ENCODE results near the gene SHQ1. TPM values are rescaled to one million over a fixed set of nuclear protein-coding genes. Genes with fewer than 3 reads are reported as not detected.

Gene SHQ1
- total and polyA plus RNA-seq, 2 donors, result 17.4 to 22.6 TPM

- Histone ChIP-seq H3K9me3 (ENCODE audit: control insufficient read depth in 2 of 2, insufficient read depth in 1 of 2, low read length in 1 of 2) (no peaks in the 10 kb centered on the region), H3K27ac (ENCODE audit: low read depth in 1 of 2, low read length in 1 of 2) (no peak overlapping the region), H3K27me3 (ENCODE audit: control insufficient read depth in 2 of 2, insufficient read depth in 1 of 2, low read length in 1 of 2) (no peaks in the 10 kb centered on the region), H3K4me1 (ENCODE audit: control insufficient read depth in 2 of 2, insufficient read depth in 2 of 2, low read length in 2 of 2) (peaks cover 10 to 15% of the 10 kb centered on the region in 2 donors), H3K36me3 (ENCODE audit: control insufficient read depth in 2 of 2, insufficient read depth in 2 of 2, low read length in 1 of 2) (peaks cover 4 to 10% of the 10 kb centered on the region in 2 donors), H3K4me3 (ENCODE audit: low read length in 2 of 2) (no peak overlapping the region)
- no peak for DNase-seq (ENCODE audit: low read depth in 6 of 9, low spot score in 9 of 9)
- 98% methylated on average over 5 of the region's 5 CpGs for WGBS
These were observed 94.8 kb downstream of the SHQ1 start for GRCh38 chr3:72753495-72753894.

- 91% methylated on average over 4 of the region's 4 CpGs for WGBS
- no peaks in the 10 kb centered on the region for H3K4me1 ChIP-seq (ENCODE audit: control insufficient read depth in 2 of 2, insufficient read depth in 2 of 2, low read length in 2 of 2)
- no peak for DNase-seq (ENCODE audit: low read depth in 6 of 9, low spot score in 9 of 9)
These were observed 97.8 kb downstream of the SHQ1 start for GRCh38 chr3:72750405-72750965.

GRCh38 chr3:72748659-72749058, 99.6 kb downstream of the SHQ1 start:
- WGBS, result 94% methylated on average over 6 of the region's 6 CpGs
- Histone ChIP-seq H3K4me1 (ENCODE audit: control insufficient read depth in 2 of 2, insufficient read depth in 2 of 2, low read length in 2 of 2) (no peaks in the 10 kb centered on the region), H3K36me3 (ENCODE audit: control insufficient read depth in 2 of 2, insufficient read depth in 2 of 2, low read length in 1 of 2) (peaks cover 4 to 10% of the 10 kb centered on the region in 2 donors), H3K27ac (ENCODE audit: low read depth in 1 of 2, low read length in 1 of 2) (no peak overlapping the region), H3K27me3 (ENCODE audit: control insufficient read depth in 2 of 2, insufficient read depth in 1 of 2, low read length in 1 of 2) (no peaks in the 10 kb centered on the region), H3K4me3 (ENCODE audit: low read length in 2 of 2) (no peak overlapping the region), H3K9me3 (ENCODE audit: control insufficient read depth in 2 of 2, insufficient read depth in 1 of 2, low read length in 1 of 2) (no peaks in the 10 kb centered on the region)
- DNase-seq (ENCODE audit: low read depth in 6 of 9, low spot score in 9 of 9), result no peak

More at GRCh38 chr3:72750405-72750965, 97.8 kb downstream of the SHQ1 start:
- no peak overlapping the region for H3K4me3 ChIP-seq (ENCODE audit: low read length in 2 of 2)
- peak overlapping the region in 1 of 2 donors; percentile 77 for H3K27ac ChIP-seq (ENCODE audit: low read depth in 1 of 2, low read length in 1 of 2)
- peaks cover 4 to 10% of the 10 kb centered on the region in 2 donors for H3K36me3 ChIP-seq (ENCODE audit: control insufficient read depth in 2 of 2, insufficient read depth in 2 of 2, low read length in 1 of 2)
- H3K27me3 ChIP-seq (ENCODE audit: control insufficient read depth in 2 of 2, insufficient read depth in 1 of 2, low read length in 1 of 2), result no peaks in the 10 kb centered on the region
- no peaks in the 10 kb centered on the region for H3K9me3 ChIP-seq (ENCODE audit: control insufficient read depth in 2 of 2, insufficient read depth in 1 of 2, low read length in 1 of 2)

- no peak for DNase-seq (ENCODE audit: low read depth in 6 of 9, low spot score in 9 of 9)
- H3K4me1 ChIP-seq (ENCODE audit: control insufficient read depth in 2 of 2, insufficient read depth in 2 of 2, low read length in 2 of 2), result no peaks in the 10 kb centered on the region
- no peaks in the 10 kb centered on the region for H3K9me3 ChIP-seq (ENCODE audit: control insufficient read depth in 2 of 2, insufficient read depth in 1 of 2, low read length in 1 of 2)
- peaks cover 4 to 7% of the 10 kb centered on the region in 2 donors for H3K36me3 ChIP-seq (ENCODE audit: control insufficient read depth in 2 of 2, insufficient read depth in 2 of 2, low read length in 1 of 2)
- no peak overlapping the region for H3K4me3 ChIP-seq (ENCODE audit: low read length in 2 of 2)
- 95% methylated on average over 11 of the region's 11 CpGs for WGBS
- H3K27me3 ChIP-seq (ENCODE audit: control insufficient read depth in 2 of 2, insufficient read depth in 1 of 2, low read length in 1 of 2), result no peaks in the 10 kb centered on the region
- peak overlapping the region in 1 of 2 donors; percentile 45 for H3K27ac ChIP-seq (ENCODE audit: low read depth in 1 of 2, low read length in 1 of 2)
These were observed 101.5 kb downstream of the SHQ1 start for GRCh38 chr3:72746430-72747411.

- DNase-seq (ENCODE audit: low read depth in 6 of 9, low spot score in 9 of 9), result no peak
- WGBS, result 96% methylated on average over 17 of the region's 17 CpGs
These were observed 102.9 kb downstream of the SHQ1 start for GRCh38 chr3:72745146-72745999.

GRCh38 chr3:72744330-72744729, 103.9 kb downstream of the SHQ1 start:
- Histone ChIP-seq H3K36me3 (ENCODE audit: control insufficient read depth in 2 of 2, insufficient read depth in 2 of 2, low read length in 1 of 2) (peaks cover 0 to 4% of the 10 kb centered on the region in 2 donors), H3K27ac (ENCODE audit: low read depth in 1 of 2, low read length in 1 of 2) (no peak overlapping the region), H3K4me1 (ENCODE audit: control insufficient read depth in 2 of 2, insufficient read depth in 2 of 2, low read length in 2 of 2) (peaks cover 0 to 5% of the 10 kb centered on the region in 2 donors), H3K9me3 (ENCODE audit: control insufficient read depth in 2 of 2, insufficient read depth in 1 of 2, low read length in 1 of 2) (no peaks in the 10 kb centered on the region), H3K27me3 (ENCODE audit: control insufficient read depth in 2 of 2, insufficient read depth in 1 of 2, low read length in 1 of 2) (no peaks in the 10 kb centered on the region), H3K4me3 (ENCODE audit: low read length in 2 of 2) (no peak overlapping the region)
- 93% methylated on average over 1 of the region's 1 CpG for WGBS
- DNase-seq (ENCODE audit: low read depth in 6 of 9, low spot score in 9 of 9), result no peak

More at GRCh38 chr3:72745146-72745999, 102.9 kb downstream of the SHQ1 start:
- H3K4me1 ChIP-seq (ENCODE audit: control insufficient read depth in 2 of 2, insufficient read depth in 2 of 2, low read length in 2 of 2), result no peaks in the 10 kb centered on the region
- no peak overlapping the region for H3K4me3 ChIP-seq (ENCODE audit: low read length in 2 of 2)
- no peaks in the 10 kb centered on the region for H3K27me3 ChIP-seq (ENCODE audit: control insufficient read depth in 2 of 2, insufficient read depth in 1 of 2, low read length in 1 of 2)
- no peaks in the 10 kb centered on the region for H3K9me3 ChIP-seq (ENCODE audit: control insufficient read depth in 2 of 2, insufficient read depth in 1 of 2, low read length in 1 of 2)
- H3K27ac ChIP-seq (ENCODE audit: low read depth in 1 of 2, low read length in 1 of 2), result no peak overlapping the region
- H3K36me3 ChIP-seq (ENCODE audit: control insufficient read depth in 2 of 2, insufficient read depth in 2 of 2, low read length in 1 of 2), result peaks cover 4% of the 10 kb centered on the region in 2 donors

GRCh38 chr3:72739531-72740466, 108.4 kb downstream of the SHQ1 start:
- peak overlapping the region in 1 of 2 donors; percentile 80 for H3K27ac ChIP-seq (ENCODE audit: low read depth in 1 of 2, low read length in 1 of 2)
- 93% methylated on average over 6 of the region's 6 CpGs for WGBS
- no peak for DNase-seq (ENCODE audit: low read depth in 6 of 9, low spot score in 9 of 9)
- peaks cover 0 to 6% of the 10 kb centered on the region in 2 donors for H3K9me3 ChIP-seq (ENCODE audit: control insufficient read depth in 2 of 2, insufficient read depth in 1 of 2, low read length in 1 of 2)
- H3K4me1 ChIP-seq (ENCODE audit: control insufficient read depth in 2 of 2, insufficient read depth in 2 of 2, low read length in 2 of 2), result peaks cover 4 to 18% of the 10 kb centered on the region in 2 donors
- H3K36me3 ChIP-seq (ENCODE audit: control insufficient read depth in 2 of 2, insufficient read depth in 2 of 2, low read length in 1 of 2), result no peaks in the 10 kb centered on the region
- H3K4me3 ChIP-seq (ENCODE audit: low read length in 2 of 2), result peak overlapping the region; percentile 53 to 60
- H3K27me3 ChIP-seq (ENCODE audit: control insufficient read depth in 2 of 2, insufficient read depth in 1 of 2, low read length in 1 of 2), result peaks cover 0 to 3% of the 10 kb centered on the region in 2 donors
